Trophoblast cell (in vitro differentiated cells and primary cell): ENCODE measurements around the gene AGMO.

ENCODE experiments used
- DNase-seq, 2 donors: peaks; one replicate each; pipeline ENCODE4 v3.0.0-alpha.2; 2016
- H2AFZ ChIP-seq: 2 replicates; pipeline ENCODE4 v1.6.1; 2013; ENCODE audit warnings: low read length, moderate library complexity, mild to moderate bottlenecking; ENCODE audit not compliant: insufficient read depth, poor library complexity
- H2AK5ac ChIP-seq: 2 replicates; pipeline ENCODE4 v1.6.1; 2013; ENCODE audit warnings: mild to moderate bottlenecking, low read length
- H2BK120ac ChIP-seq: 2 replicates; pipeline ENCODE4 v1.6.1; 2013; ENCODE audit warnings: low read length, mild to moderate bottlenecking, moderate library complexity; ENCODE audit not compliant: insufficient read depth, poor library complexity
- H2BK12ac ChIP-seq: 2 replicates; pipeline ENCODE4 v1.6.1; 2013; ENCODE audit warnings: mild to moderate bottlenecking, low read length, moderate library complexity
- H2BK5ac ChIP-seq: 2 replicates; pipeline ENCODE4 v1.6.1; 2013; ENCODE audit warnings: low read length, low read depth, moderate library complexity, mild to moderate bottlenecking; ENCODE audit not compliant: poor library complexity
- H3K14ac ChIP-seq: 2 replicates; pipeline ENCODE4 v1.6.1; 2013; ENCODE audit warnings: mild to moderate bottlenecking, low read length
- H3K18ac ChIP-seq: 2 replicates; pipeline ENCODE4 v1.6.1; 2013; ENCODE audit warnings: mild to moderate bottlenecking, low read length
- H3K23ac ChIP-seq: 2 replicates; pipeline ENCODE4 v1.6.1; 2013; ENCODE audit warnings: low read length
- H3K27ac ChIP-seq: 2 replicates; pipeline ENCODE4 v1.5.1; 2013; ENCODE audit warnings: low read depth, mild to moderate bottlenecking, inconsistent platforms, low read length, moderate library complexity
- H3K27me3 ChIP-seq: 2 replicates; pipeline ENCODE4 v1.6.1; 2013; ENCODE audit warnings: inconsistent platforms, mild to moderate bottlenecking, low read length, moderate library complexity; ENCODE audit not compliant: insufficient read depth
- H3K36me3 ChIP-seq, 2 experiments: 1 replicate in 1 of 2; 2 replicates in 1 of 2; pipeline ENCODE4 v1.6.1; 2013; ENCODE audit warnings: low read length in 2 of 2, mild to moderate bottlenecking in 2 of 2, moderate library complexity in 1 of 2; ENCODE audit not compliant: insufficient read depth in 2 of 2, control insufficient read depth in 1 of 2
- H3K4ac ChIP-seq: 2 replicates; pipeline ENCODE4 v1.6.1; 2013; ENCODE audit warnings: low read depth, mild to moderate bottlenecking, low read length, moderate library complexity
- H3K4me1 ChIP-seq, 2 experiments: 1 replicate in 1 of 2; 2 replicates in 1 of 2; pipeline ENCODE4 v1.6.1; 2013; ENCODE audit warnings: low read length in 2 of 2, mild to moderate bottlenecking in 2 of 2, moderate library complexity in 1 of 2; ENCODE audit not compliant: insufficient read depth in 2 of 2, control insufficient read depth in 1 of 2
- H3K4me2 ChIP-seq: 2 replicates; pipeline ENCODE4 v1.6.1; 2013; ENCODE audit warnings: inconsistent platforms, mild to moderate bottlenecking, low read length, moderate library complexity
- H3K4me3 ChIP-seq: 2 replicates; pipeline ENCODE4 v1.5.1; 2013; ENCODE audit warnings: mild to moderate bottlenecking, low read depth, low read length, inconsistent platforms
- H3K79me1 ChIP-seq: one replicate; pipeline ENCODE4 v1.6.1; 2013; ENCODE audit warnings: low read length
- H3K79me2 ChIP-seq: 2 replicates; pipeline ENCODE4 v1.6.1; 2013; ENCODE audit warnings: low read length, mild to moderate bottlenecking; ENCODE audit not compliant: control insufficient read depth, insufficient read depth, poor library complexity
- H3K9ac ChIP-seq: 2 replicates; pipeline ENCODE4 v1.6.1; 2013; ENCODE audit warnings: mild to moderate bottlenecking, low read length
- H3K9me3 ChIP-seq: 2 replicates; pipeline ENCODE4 v1.6.1; 2013; ENCODE audit warnings: low read depth, mild to moderate bottlenecking, control low read depth, inconsistent platforms, low read length; ENCODE audit not compliant: insufficient read depth
- H4K12ac ChIP-seq: 2 replicates; pipeline ENCODE4 v1.6.1; 2013; ENCODE audit warnings: low read depth, mild to moderate bottlenecking, low read length, moderate library complexity
- H4K8ac ChIP-seq: 2 replicates; pipeline ENCODE4 v1.6.1; 2013; ENCODE audit warnings: low read depth, mild to moderate bottlenecking, low read length, moderate library complexity
- H4K91ac ChIP-seq: one replicate; pipeline ENCODE4 v1.6.1; 2013; ENCODE audit warnings: low read depth, mild to moderate bottlenecking, low read length, moderate library complexity
- WGBS: extraction: QIAGEN DNeasy Blood & Tissue Kit; methylation state at CpG from one replicate; pipeline ENCODE4 v1.1.7; 2013; ENCODE audit warnings: missing lambda C conversion rate; ENCODE audit not compliant: insufficient read length, insufficient coverage; ENCODE audit errors: extremely low coverage; 5-methylcytosine and 5-hydroxymethylcytosine counted together

AGMO gene

DNA sequence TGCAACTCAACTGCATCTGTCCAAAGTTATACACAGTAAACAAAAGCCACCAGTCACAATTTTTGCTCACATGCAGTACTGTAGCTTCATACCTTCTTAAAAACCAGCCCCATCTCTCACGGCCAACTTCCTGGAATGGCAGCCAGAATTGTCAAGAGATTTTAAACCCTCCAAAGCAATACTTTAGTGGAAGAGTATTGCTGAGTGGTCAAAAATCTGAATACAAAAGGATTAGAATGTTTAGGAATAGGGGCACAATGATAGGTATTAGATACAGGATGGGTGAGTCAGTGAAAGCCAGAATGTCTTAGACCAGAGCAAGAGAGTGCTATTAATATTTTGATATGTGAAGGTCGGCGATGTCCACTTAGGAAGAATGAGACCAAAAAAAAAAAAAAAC lies 193.9 kb downstream of the AGMO start:
- Histone ChIP-seq H4K12ac (no peak overlapping the region), H3K18ac (no peak overlapping the region), H3K14ac (no peak overlapping the region), H4K91ac (no peak overlapping the region), H3K4ac (no peak overlapping the region), H3K23ac (no peak overlapping the region), H2BK120ac (no peak overlapping the region), H3K4me1 (no peaks in the 10 kb centered on the region), H3K4me3 (no peak overlapping the region), H4K8ac (no peak overlapping the region), H3K79me2 (no peaks in the 10 kb centered on the region), H3K27me3 (no peaks in the 10 kb centered on the region), H2BK5ac (no peak overlapping the region), H3K9ac (no peak overlapping the region), H2BK12ac (no peak overlapping the region), H2AFZ (no peak overlapping the region), H3K36me3 (no peaks in the 10 kb centered on the region), H2AK5ac (no peak overlapping the region), H3K27ac (no peak overlapping the region), H3K9me3 (no peaks in the 10 kb centered on the region), H3K4me2 (no peak overlapping the region), H3K79me1 (no peaks in the 10 kb centered on the region)
- no peak for DNase-seq
- WGBS, result no CpG with 5 or more reads among the region's 3 CpGs

DNA sequence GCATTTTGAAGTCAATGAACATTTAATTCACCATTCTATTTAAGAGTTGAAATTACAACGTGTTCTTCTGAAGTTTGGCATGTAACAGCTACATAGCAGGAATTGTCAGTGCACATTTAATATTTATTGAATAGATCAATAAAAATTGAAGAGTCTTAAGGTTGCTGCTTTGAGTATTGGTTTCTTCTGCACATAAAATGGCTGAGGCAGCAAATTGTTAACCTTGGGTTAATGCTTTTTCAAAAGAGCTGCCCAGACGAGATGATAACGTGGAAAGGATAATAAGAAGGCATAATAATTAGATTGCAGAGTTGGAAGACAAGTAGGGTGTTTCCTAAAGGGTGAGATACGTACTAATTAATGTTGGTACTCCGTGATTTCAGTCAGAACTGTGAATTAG lies 203.7 kb downstream of the AGMO start:
- Histone ChIP-seq H3K27ac (no peak overlapping the region), H2AK5ac (no peak overlapping the region), H3K23ac (no peak overlapping the region), H3K4me3 (no peak overlapping the region), H3K79me2 (no peaks in the 10 kb centered on the region), H3K36me3 (no peaks in the 10 kb centered on the region), H3K9ac (no peak overlapping the region), H4K91ac (no peak overlapping the region), H3K4me1 (no peaks in the 10 kb centered on the region), H2BK5ac (no peak overlapping the region), H4K8ac (no peak overlapping the region), H2BK12ac (no peak overlapping the region), H3K4ac (no peak overlapping the region), H4K12ac (no peak overlapping the region), H3K18ac (no peak overlapping the region), H2AFZ (no peak overlapping the region), H3K27me3 (no peaks in the 10 kb centered on the region), H3K14ac (no peak overlapping the region), H3K9me3 (no peaks in the 10 kb centered on the region), H3K79me1 (no peaks in the 10 kb centered on the region), H3K4me2 (no peak overlapping the region), H2BK120ac (no peak overlapping the region)
- no peak for DNase-seq
- no CpG with 5 or more reads among the region's 5 CpGs for WGBS

DNA sequence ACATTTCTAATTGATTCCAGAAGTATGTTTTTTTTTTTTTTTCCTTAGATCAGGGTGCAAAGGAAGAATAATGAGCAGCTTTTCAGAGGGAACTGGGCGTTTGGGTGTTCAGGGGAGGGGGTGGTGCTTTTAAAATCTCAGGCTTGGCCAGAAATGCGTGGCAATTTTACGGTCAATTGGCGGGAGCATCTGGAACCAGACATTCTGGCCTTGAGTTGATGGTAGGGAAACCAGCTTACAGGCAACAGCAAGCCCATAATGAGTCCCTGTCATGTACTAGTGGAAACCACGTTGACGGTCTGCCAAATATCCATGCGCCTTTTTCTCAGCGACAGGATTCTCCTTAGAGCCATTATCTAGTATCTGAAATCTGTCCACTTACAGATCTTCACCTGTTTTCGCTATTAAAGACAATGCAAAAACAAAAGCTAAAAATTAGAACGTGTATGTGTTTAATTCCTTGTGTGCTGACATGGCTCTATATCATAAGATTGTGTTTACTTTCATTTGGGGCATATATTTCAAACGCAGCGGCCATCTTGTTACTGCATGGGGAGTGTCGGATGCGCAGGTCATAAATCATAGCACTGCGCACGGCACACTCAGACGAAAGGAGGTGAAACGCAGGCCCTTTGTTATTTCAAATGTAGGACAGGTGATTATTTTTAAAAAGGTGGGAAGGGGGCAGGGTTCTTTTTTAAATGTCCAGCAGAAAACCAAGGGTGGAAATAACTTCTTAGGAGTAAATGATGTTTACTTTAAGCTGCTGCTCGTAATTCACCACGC lies 209.2 kb downstream of the AGMO start:
- H3K27me3 ChIP-seq, result no peaks in the 10 kb centered on the region
- no peak overlapping the region for H3K4me2 ChIP-seq
- no peak overlapping the region for H2BK12ac ChIP-seq
- no peak overlapping the region for H2BK120ac ChIP-seq
- no peaks in the 10 kb centered on the region for H3K9me3 ChIP-seq
- no peaks in the 10 kb centered on the region for H3K79me1 ChIP-seq
- no peak overlapping the region for H2AK5ac ChIP-seq
- H4K12ac ChIP-seq, result no peak overlapping the region
- WGBS, result no CpG with 5 or more reads among the region's 20 CpGs
- H3K14ac ChIP-seq, result no peak overlapping the region
- no peak overlapping the region for H3K23ac ChIP-seq
- no peak overlapping the region for H3K4ac ChIP-seq
- H4K91ac ChIP-seq, result no peak overlapping the region
- no peak overlapping the region for H3K9ac ChIP-seq
- H2AFZ ChIP-seq, result no peak overlapping the region
- H3K4me1 ChIP-seq, result no peaks in the 10 kb centered on the region
- no peaks in the 10 kb centered on the region for H3K79me2 ChIP-seq
- H4K8ac ChIP-seq, result no peak overlapping the region
- H3K4me3 ChIP-seq, result no peak overlapping the region
- H3K27ac ChIP-seq, result no peak overlapping the region
- H3K18ac ChIP-seq, result no peak overlapping the region
- no peak overlapping the region for H2BK5ac ChIP-seq
- no peak for DNase-seq
- no peaks in the 10 kb centered on the region for H3K36me3 ChIP-seq

DNA sequence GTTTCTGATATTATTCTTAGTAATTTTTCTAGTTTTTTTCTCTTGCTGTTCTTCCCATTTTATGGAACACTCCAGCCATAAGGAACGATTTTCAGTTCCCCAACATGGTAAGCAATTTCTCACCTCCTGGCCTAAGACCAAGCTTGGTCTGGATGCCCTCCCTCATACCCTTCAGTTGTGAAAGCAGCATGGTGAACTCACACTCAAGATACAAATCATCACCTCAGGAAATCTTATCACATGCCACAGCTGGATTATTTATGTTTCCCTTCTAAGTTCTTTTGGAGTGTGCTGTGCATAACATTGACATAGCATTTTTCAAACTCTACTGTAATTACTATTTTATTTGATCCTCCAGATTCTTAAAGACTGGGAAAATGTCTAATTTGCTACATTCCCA lies 216.6 kb downstream of the AGMO start:
- Histone ChIP-seq H3K4me2 (no peak overlapping the region), H3K18ac (no peak overlapping the region), H3K4ac (no peak overlapping the region), H3K23ac (no peak overlapping the region), H3K4me1 (no peaks in the 10 kb centered on the region), H2BK5ac (no peak overlapping the region), H3K27me3 (no peaks in the 10 kb centered on the region), H3K36me3 (no peaks in the 10 kb centered on the region), H4K91ac (no peak overlapping the region), H2AFZ (no peak overlapping the region), H3K27ac (no peak overlapping the region), H2AK5ac (no peak overlapping the region), H4K12ac (no peak overlapping the region), H3K9me3 (peaks cover 2% of the 10 kb centered on the region), H3K79me1 (no peaks in the 10 kb centered on the region), H4K8ac (no peak overlapping the region), H2BK12ac (no peak overlapping the region), H3K79me2 (no peaks in the 10 kb centered on the region), H3K9ac (no peak overlapping the region), H2BK120ac (no peak overlapping the region), H3K4me3 (no peak overlapping the region), H3K14ac (no peak overlapping the region)
- no peak for DNase-seq
- no CpG with 5 or more reads among the region's 1 CpG for WGBS
